Neutrophil (primary cell): Measurements from ENCODE around the gene TAGLN3.

Source experiments
- H3K27ac ChIP-seq: fragments of 200-600 bp; sonication (generic); 2 replicates; pipeline ENCODE4 v1.5.1; 2016; ENCODE audit warnings: mild to moderate bottlenecking, moderate library complexity
- H3K27me3 ChIP-seq: fragments of 200-600 bp; sonication (generic); 2 replicates; pipeline ENCODE4 v1.6.0; 2016; ENCODE audit warnings: mild to moderate bottlenecking
- H3K36me3 ChIP-seq: fragments of 200-600 bp; sonication (generic); 2 replicates; pipeline ENCODE4 v1.5.1; 2017
- H3K4me1 ChIP-seq, 2 experiments: fragments of 200-600 bp in 1 of 2; sonication (generic) in 1 of 2; 1 replicate in 1 of 2; 2 replicates in 1 of 2; pipeline versions ENCODE4 v1.5.1 to v1.6.1; 2013 to 2016; ENCODE audit warnings: low read depth in 1 of 2, low read length in 1 of 2, mild to moderate bottlenecking in 1 of 2, moderate library complexity in 1 of 2; ENCODE audit not compliant: control insufficient read depth in 1 of 2, insufficient read depth in 1 of 2
- H3K4me3 ChIP-seq, 2 experiments: fragments of 200-600 bp in 1 of 2; sonication (generic) in 1 of 2; 1 replicate in 1 of 2; 2 replicates in 1 of 2; pipeline ENCODE4 v1.5.1; 2013 to 2016; ENCODE audit warnings: low read depth in 1 of 2, low read length in 1 of 2, mild to moderate bottlenecking in 1 of 2, moderate library complexity in 1 of 2
- H3K9me3 ChIP-seq: fragments of 200-600 bp; sonication (generic); 2 replicates; pipeline ENCODE4 v1.5.1; 2016
- TF ChIP-seq, protein P1 (sequence below): fragments of 200-600 bp; sonication (generic); IDR thresholded peaks from 2 replicates; pipeline ENCODE4 v1.5.1; 2016; ENCODE audit warnings: antibody characterized with exemption

Gene TAGLN3

DNA sequence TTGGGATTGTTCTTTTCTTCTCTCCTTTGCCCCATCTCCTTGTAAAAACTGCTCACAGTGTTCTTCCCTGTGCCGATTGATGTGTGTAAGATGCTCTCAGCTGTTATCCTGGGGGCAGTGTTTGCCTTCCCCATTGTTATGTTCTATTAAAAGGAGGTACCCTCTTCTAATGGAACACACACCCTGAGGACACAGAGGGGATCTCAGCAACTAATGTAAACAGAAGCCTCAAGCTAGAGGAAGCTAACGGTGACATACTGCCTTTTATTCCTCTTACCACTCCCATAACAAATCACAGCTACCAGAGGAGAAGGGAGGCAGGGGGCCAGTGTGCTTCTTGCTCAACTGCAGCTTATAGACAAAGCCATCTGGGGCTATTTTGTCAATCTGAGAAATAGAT lies 2.2 kb downstream of the TAGLN3 start:
- Histone ChIP-seq H3K4me3 (no peak overlapping the region), H3K36me3 (no peaks in the 10 kb centered on the region), H3K9me3 (no peaks in the 10 kb centered on the region), H3K27ac (no peak overlapping the region), H3K27me3 (peaks cover 47% of the 10 kb centered on the region), H3K4me1 (peaks cover 5 to 9% of the 10 kb centered on the region in 2 experiments)
- TF ChIP-seq, protein P1, sequence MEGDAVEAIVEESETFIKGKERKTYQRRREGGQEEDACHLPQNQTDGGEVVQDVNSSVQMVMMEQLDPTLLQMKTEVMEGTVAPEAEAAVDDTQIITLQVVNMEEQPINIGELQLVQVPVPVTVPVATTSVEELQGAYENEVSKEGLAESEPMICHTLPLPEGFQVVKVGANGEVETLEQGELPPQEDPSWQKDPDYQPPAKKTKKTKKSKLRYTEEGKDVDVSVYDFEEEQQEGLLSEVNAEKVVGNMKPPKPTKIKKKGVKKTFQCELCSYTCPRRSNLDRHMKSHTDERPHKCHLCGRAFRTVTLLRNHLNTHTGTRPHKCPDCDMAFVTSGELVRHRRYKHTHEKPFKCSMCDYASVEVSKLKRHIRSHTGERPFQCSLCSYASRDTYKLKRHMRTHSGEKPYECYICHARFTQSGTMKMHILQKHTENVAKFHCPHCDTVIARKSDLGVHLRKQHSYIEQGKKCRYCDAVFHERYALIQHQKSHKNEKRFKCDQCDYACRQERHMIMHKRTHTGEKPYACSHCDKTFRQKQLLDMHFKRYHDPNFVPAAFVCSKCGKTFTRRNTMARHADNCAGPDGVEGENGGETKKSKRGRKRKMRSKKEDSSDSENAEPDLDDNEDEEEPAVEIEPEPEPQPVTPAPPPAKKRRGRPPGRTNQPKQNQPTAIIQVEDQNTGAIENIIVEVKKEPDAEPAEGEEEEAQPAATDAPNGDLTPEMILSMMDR = no peak

DNA sequence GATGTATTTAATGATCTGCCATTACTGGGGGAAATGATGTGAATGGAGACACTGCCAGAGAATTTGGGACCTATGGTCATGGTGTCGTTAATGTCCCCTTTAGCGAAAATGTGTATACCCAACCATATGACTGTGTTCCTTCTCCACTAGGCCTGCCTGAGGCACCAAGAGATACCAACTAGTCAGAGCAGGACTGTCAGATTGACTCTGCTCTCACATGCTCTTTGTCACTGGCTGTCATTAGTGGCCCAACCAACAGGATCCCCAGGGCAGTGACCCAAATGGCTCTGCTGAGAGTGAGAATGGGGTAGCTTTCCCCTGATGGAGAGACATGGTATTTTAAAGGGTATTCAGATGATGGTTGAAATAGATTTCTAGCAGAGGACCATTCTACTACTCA lies 2.8 kb downstream of the TAGLN3 start:
- H3K27me3 ChIP-seq = peaks cover 47% of the 10 kb centered on the region
- H3K27ac ChIP-seq = no peak overlapping the region
- H3K36me3 ChIP-seq = no peaks in the 10 kb centered on the region
- H3K4me1 ChIP-seq = peaks cover 5 to 9% of the 10 kb centered on the region in 2 experiments
- no peak overlapping the region for H3K4me3 ChIP-seq
- H3K9me3 ChIP-seq = no peaks in the 10 kb centered on the region
- TF ChIP-seq, protein P1 = no peak

GRCh38 chr3:112002096-112002971 lies 3.6 kb downstream of the TAGLN3 start:
- H3K9me3 ChIP-seq = no peaks in the 10 kb centered on the region
- peaks cover 45% of the 10 kb centered on the region for H3K27me3 ChIP-seq
- no peak overlapping the region for H3K27ac ChIP-seq
- H3K4me3 ChIP-seq = no peak overlapping the region
- TF ChIP-seq, protein P1 = no peak
- H3K4me1 ChIP-seq = peaks cover 5 to 9% of the 10 kb centered on the region in 2 experiments
- H3K36me3 ChIP-seq = no peaks in the 10 kb centered on the region

GRCh38 chr3:112003321-112004080 lies 4.8 kb downstream of the TAGLN3 start:
- Histone ChIP-seq H3K27ac (no peak overlapping the region), H3K27me3 (peaks cover 34% of the 10 kb centered on the region), H3K9me3 (no peaks in the 10 kb centered on the region), H3K4me3 (no peak overlapping the region), H3K36me3 (no peaks in the 10 kb centered on the region), H3K4me1 (peaks cover 5 to 9% of the 10 kb centered on the region in 2 experiments)
- TF ChIP-seq, protein P1 = no peak

DNA sequence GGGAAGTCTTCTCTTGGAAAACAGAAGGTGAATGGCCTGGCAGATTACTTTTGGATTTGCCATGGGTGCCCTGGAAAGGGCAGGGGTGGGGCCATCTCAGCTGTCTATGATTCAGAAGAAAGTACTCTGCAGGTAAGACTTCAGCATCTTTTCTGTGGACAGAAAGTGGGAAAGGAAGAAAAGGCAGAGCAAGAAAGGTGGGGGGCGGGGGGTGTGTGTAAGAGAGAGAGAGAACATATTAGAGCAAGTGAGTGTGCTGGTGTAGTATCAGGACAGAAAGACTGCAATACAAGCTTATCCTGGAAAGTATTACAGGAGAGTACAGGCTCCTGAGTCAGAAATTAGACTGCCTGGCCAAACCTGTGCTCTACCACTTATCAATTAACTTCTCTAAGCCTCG lies 5.5 kb downstream of the TAGLN3 start:
- TF ChIP-seq, protein P1 = no peak

More for the DNA sequence above, 5.5 kb downstream of the TAGLN3 start:
- H3K4me3 ChIP-seq = no peak overlapping the region
- no peak overlapping the region for H3K27ac ChIP-seq
- H3K4me1 ChIP-seq = peaks cover 3 to 4% of the 10 kb centered on the region in 2 experiments
- peaks cover 27% of the 10 kb centered on the region for H3K27me3 ChIP-seq
- H3K9me3 ChIP-seq = no peaks in the 10 kb centered on the region
- no peaks in the 10 kb centered on the region for H3K36me3 ChIP-seq
